NCI-H2227 treated with DMSO at 0.1 percent for 48 hours (cell line): Measurements from ENCODE around the gene NET1.
"Not testable (repeated sequence)": the region's sequence is repeated elsewhere in the genome, so short reads cannot be mapped to it uniquely, and the experiment has no call there.

Experiments
- DNase-seq: peaks from one replicate; lab custom pipeline; 2025; lab: John Stamatoyannopoulos, UW

NET1 gene

DNA sequence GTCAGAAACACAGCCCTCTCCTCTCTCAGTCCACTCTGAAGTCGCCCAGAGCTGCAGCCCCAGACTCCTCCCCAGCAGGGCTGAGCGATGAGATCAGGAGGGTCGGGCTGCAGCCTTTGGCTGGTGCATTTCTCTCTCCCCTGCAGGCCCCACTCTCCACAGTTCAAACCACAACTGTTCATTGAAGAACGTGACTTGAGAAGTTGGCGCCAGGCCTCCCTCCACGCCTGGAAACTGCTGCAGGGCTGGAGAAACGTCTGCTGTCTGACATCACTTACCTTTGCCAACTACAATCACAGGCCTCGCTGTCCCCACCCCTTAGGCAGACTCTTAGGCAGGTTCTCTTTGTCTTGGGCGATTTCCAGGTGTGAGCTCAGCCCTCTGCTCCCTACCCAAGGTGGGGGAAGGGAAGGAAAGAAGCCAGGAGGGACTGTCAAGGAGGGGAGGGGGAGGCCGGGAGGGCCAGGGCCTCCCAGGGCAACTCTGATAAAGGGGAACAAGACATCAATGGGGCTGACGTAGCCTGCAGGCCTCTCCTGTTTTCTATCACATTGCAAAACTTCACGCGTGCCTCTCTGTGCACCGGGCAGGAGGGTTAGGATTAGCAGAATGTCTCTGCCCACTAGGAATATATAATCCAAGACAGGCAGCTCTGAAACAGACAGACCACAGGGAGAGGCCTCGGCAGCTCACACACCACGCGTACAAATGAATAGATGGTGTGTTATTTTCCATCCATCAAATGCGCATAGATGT is 54.3 kb downstream of the NET1 start:
- no peak for DNase-seq

DNA sequence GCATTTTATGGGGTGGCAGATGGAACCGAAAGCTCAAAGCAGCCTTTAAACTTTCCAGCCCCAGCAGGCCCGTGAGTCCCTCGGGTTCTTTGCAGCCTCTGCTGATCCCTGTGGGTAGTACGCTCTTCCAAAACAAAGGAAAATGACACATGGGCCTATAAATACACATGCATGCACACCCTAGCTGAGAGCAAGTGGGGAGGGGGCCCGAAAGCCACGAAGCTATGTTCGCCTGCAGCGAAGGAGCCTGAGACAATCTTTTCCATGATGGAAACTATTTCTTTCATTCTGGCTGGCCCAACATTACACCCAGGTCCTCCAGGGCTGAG is 54.8 kb downstream of the NET1 start:
- DNase-seq, result no peak

DNA sequence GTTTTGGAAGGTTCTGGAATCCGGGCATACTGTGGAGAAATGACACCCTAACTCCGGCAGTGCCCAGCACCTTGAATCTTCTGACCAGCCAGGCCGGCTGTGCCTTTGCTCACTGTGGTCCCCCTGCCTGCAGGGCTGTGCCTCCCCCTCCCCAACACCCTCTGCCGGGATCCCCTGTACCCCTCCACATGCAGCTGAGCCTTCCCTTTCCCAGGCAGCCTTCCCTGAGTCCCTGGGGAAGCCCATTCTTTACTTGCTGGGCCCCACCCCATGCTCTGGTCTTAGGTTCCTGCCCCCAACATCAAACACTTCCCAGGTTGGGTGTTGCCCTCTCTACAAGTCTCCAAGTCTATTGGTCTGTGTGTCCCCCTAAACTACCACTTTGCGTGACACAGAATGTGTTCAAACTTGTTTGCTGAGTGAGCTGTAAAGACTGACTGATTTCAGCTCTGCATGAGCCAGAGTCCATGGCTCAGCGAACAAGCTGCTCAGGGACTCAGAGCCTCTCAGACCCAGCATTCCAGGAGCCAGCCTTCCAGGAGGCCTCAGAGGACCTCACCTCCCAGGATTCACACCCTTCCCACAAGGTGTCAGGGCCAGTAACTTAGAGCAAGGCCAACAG is 55.4 kb downstream of the NET1 start:
- DNase-seq, result no peak

DNA sequence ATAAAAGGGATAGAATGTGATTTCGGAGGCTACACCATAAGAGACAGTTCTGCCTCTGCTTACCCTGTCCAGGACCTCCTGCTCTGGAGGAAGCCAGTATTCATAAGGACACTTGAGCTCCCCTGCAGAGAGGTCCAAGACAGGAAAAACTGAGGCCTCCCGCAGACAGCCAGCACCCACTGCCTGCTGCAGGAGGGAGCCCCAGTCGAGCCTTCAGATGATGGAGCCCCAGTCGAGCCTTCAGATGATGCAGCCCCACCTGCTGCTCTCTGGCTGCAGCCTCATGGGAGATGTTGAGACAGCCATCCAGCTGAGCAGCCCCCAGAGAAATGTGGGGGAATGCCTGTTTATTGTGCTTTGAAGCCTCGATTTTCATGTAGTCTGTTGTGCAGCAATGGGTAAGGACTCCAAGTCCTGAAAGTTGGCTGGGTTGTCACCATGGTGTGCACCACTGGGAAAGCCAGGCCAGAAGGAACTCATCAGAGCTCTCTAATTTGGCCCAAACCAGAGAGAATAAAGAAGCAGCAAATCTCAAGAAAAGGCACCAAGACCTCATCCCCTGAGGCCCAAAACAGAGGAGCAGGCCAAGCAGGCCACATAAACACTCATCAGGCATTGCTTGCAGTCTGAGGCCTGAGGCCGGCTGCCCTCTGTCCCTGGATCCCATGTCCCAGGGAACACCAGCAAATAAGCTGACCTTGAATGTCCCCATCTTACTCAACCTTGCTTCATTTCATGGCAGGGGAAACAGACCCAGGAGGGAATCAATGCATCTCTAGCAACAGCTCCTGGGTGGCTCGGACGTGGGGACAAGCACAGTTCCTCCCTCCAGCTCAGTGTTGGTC is 56.1 kb downstream of the NET1 start:
- DNase-seq, result no peak

DNA sequence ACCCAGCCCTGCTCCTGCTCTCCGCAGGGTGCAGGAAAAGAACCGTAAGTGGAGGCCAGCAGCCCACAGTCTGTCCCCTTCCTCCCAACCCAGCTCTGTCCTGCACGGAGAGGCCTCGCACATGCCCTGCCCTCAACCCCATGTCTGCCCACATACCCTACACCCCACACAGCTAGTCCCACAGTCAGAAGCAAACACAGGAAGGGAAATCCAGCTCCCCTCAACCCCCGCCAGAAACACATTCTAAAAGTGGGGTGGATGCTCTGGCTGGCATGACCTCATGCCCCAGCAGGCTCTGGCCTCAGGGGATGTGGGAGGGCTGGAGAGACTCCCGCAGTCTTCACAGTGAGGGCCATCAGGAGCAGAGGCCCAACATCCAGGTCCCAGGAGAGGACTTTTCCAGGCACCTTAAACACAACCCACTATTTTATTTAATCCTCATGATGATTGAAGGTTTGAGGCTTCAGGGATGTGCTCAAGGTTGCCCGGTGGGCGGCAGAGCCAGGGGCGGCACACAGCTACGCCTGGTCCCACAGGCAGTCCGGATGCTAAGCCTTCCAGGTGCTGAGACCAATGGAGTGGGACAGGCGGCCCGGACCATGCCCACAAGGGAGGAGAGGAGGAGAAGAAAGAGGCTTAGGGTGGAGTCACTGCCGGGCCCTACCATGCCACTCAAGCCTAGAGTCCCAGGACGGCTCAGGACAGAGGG is 57.1 kb downstream of the NET1 start:
- no peak for DNase-seq

DNA sequence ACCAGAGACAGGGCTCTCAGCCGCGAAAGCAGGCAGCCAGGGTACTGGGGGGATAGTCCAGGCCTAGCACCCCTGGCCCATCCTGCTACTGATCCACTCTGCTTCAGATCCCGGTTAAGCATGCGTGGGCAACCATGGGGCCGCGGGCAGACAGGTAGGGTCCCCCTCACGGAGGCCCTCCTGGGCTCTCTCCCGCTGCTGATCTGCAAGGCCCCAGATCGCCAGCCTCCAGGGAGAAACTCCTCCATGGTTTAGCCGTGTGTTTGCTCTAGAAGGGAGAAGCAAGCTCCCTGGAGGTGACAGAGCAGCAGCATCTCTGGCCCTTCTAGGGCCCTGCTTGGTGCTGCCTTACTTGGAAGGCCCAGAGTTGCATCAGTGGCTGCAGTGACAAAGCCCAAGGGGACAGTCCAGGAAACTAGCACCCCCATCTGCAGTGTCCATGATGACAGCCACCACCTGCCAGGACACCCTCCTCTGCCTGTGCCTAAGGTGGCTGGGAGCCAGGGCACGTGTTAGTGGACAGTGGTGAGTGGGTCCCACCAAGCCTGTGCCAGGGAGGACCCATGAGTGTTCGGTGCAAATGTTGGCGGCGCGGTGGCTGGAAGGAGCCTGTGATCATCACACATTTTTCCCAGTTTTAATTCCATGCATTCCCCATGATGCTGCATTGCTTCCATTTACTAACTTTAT is 57.9 kb downstream of the NET1 start:
- DNase-seq, result no peak

DNA sequence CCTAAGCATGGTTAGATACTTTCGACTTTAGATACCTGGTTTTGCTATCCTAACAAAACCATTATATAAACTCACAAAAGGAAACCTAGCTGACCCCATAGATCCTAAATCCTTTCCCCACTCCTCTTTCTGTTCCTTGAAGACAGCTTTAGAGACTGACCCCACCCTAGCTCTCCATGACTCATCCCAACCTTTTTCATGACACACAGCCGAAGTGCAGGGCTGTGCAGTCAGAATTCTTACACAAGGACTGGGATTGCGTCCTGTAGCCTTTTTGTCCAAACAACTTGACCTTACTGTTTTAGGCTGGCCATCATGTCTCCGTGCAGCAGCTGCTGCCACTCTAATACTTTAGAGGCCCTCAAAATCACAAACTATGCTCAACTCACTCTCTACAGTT is 62.3 kb downstream of the NET1 start:
- not testable (repeated sequence) for DNase-seq

DNA sequence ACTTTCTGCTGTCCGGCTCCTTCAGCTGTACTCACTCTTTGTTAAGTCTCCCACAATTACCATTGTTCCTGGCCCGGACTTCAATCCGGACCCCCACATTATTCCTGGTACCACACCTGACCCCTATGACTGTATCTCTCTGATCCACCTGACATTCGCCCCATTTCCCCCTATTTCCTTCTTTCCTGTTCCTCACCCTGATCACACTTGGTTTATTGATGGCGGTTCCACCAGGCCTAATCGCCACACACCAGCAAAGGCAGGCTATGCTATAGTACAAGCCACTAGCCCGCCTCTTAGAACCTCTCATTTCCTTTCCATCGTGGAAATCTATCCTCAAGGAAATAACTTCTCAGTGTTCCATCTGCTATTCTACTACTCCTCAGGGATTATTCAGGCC is 62.7 kb downstream of the NET1 start:
- not testable (repeated sequence) for DNase-seq

DNA sequence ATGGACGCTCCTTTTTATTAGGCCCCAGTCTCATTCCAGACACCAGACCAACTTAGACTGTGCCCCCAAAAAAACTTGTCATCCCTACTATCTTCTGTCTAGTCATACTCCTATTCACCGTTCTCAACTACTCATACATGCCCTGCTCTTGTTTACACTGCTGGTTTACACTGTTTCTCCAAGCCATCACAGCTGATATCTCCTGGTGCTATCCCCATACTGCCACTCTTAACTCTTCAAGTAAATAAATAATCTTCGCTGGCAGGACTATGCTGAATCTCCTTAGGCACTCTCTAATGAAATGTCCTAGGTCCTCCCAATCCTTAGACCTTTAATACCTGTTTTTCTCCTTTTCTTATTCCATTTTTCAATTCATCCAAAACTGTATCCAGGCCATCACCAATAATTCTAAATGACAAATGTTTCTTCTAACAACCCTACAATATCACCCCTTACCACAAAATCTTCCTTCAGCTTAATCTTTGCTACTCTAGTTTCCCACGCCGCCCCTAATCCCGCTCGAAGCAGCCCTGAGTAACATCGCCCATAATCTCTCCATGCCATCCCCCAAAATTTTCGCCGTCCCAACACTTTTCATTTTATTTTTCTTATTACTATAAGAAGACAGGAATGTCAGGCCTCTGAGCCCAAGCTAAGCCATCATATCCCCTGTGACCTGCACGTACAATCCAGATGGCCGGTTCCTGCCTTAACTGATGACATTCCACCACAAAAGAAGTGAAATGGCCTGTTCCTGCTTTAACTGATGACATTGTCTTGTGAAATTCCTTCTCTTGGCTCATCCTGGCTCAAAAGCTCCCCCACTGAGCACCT is 63.8 kb downstream of the NET1 start:
- DNase-seq, result not testable (repeated sequence)

DNA sequence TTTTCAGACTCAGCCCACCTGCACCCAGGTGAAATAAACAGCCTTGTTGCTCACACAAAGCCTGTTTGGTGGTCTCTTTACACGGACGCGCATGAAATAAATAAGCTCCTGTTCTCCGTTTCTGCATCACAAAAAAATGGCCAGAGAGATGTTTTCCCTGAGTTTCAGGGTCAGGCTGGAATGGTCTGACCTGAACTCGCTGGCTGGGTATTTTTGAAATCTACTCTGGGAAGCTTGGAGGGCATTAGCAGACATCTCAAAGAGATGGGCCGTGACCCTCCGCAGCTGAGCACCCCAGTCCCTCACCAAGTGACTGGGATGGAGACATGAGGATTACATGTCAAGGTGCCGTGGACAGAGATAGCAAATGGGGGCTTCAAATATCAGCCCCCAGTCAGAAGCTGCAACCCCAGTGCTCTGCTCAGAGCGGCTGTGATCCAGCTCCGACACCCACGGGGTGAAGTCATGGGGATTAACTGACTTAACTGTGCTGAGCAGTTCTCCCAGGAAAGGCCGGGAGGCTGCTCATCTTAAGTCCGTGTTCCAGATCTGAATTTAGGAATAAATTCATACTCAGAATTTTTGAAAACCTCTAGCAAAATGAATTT is 64.7 kb downstream of the NET1 start:
- DNase-seq, result no peak

DNA sequence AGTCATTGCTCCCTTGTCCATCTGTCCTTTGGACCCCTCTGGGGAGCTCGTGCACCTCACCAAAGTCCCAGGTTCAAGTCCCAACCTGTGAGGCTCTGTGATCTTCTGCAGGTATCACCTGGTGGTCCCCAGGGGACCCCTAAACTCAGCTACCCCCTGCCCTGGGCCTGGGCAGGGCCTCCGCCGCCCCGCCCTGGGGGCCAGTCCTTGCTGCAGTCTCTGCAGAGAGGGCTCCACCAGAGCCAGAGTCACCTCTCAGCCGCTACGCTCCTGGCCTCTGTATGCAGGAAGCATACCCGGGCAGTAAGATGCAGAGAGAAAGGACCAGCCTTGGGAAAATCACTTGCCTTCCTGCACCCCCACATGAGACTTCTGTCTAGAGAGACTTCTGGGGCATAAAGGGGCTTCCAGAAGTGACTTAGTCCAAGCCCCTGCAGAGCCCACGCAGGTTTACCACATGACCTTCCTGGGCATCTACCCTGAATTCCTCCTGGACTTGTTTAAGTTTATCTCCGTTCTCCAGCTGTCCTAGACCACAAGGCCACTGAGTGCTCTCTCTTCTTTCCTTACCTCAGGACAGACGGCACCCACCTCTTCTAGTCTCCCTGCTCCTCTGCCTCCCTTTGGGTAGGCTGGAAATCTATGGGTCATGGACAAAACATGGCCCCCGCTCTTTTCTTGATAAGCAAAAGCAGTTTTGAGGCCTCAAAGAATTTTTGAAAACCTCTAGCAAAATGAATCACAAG is 65.8 kb downstream of the NET1 start:
- DNase-seq, result no peak

DNA sequence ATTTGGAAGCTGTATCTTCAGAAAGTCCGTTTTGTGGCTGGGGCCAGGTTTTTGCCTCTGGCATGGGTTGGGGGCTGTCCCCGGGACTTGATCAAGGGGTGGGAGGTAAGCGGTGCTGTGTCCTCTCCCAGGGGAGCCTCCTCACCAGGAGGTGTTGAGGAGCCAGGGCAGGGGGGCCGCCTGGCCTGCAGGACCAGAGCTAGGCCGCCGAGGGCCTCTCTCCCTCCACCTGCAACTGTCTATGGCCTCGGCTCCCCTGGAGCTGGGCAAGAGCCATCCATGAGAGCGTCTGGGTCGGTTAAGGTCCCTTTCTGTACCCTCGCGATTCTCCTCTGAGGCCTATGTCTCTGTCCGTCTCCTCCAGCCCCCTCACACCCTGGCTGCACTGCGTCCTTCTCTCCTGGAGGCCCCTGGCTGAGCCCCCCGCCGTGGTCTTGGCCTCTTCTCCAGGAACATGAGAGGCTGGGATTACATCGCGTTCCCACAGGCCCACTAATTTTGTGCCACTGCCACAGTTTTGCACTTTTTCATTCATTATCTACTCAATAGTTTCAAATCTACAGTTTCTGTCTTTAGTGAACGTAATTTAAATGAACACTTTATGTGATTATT is 66.4 kb downstream of the NET1 start:
- DNase-seq, result no peak

DNA sequence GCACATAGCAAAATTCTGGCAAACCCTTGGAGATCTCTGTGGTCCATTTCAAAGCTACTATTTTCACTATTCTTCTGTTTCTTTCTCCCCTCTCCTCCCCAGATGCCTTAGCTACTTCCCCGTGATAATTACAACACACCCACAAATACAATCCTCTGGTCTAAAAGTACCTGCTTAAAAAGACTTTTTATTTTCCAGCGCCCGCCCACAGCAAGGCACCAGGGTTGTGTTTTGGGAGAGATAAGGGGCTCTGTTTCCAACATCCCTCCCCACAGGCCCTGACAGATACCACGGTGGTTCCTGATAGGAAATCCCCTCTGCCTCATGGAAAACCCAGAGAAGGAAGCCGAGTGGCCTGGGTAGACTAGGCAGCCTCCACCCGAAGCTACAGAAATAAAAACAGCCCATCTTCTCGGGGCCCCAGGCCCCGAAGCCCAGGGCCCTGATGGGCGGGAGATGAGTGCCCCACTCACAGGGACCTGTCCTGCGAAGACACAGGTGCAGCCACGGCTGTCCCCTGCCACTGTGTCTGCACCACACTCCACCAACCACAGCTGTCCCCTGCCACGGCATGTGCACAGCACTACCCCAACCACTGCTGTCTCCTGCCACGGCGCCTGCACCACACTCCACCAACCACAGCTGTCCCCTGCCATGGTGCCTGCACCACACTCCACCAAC is 67.3 kb downstream of the NET1 start:
- DNase-seq, result no peak

DNA sequence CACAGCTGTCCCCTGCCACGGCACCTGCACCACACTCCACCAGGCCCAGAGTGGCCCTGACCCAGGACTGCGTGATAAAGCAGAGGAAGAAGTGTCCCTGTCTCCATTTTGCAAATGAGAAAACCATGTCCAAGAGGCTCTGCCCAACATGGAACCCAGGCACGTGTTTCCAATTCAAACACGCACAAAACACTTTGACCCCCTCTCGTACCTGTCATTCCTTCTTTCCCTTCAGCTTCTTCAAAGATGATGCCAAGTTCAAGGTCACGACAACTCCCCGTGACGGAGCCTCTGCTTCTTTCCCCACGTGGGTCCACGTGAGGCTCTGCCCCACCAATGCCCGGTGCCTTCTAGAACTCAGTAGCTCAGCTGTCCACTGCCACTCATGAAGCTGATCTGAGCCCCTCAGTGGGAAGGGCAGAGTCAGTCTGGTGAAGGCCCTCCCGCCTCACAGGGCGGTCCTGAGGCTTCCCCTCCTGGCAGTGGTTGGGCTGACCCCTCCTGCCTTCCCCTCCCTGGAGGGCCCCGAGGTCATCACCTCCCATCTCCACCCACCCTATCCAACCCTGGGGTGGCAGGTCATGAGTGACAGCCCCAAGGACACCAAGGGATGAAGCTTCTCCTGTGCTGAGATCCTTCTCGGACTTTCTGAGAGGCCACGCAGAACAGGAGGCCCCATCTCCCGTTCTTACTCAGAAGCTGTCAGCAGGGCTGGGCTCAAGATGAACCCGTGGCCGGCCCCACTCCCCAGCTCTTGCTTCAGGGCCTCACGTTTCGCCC is 68.0 kb downstream of the NET1 start:
- DNase-seq, result no peak

DNA sequence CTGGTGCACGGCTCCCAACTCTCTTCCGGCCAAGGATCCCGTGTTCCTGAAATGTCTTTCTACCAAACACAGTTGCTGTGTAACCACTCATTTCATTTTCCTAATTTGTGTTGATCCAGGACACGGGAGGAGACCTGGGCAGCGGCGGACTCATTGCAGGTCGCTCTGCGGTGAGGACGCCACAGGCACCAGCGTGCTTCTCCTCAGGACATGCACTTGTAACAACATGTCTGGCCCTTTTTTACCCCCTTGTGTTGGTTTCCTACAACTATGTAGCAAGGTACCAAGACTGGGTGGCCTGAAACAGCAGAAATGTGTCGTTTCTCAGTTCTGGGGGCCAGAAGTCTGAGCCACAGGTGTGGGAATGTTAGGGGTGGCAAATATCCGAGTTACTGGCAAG is 68.8 kb downstream of the NET1 start:
- no peak for DNase-seq

DNA sequence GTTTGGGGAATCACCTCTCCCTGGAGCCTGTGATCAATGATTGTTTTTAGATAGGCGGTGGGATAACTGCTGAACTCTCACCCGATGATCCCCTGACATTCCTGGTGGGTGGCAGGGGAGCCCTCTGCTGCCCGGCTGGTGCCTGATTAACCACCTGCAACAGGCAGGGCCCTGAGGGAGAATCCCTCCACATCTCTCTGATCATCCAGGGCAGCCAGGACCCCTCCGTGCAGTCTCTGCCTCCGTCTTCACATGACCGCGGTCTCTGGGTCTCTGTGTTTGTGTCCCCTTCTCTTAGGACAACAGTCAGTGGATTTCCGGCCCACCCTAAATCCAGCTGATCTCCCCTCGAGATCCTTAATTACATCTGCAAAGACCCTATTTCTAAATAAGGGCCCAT is 69.7 kb downstream of the NET1 start:
- no peak for DNase-seq

DNA sequence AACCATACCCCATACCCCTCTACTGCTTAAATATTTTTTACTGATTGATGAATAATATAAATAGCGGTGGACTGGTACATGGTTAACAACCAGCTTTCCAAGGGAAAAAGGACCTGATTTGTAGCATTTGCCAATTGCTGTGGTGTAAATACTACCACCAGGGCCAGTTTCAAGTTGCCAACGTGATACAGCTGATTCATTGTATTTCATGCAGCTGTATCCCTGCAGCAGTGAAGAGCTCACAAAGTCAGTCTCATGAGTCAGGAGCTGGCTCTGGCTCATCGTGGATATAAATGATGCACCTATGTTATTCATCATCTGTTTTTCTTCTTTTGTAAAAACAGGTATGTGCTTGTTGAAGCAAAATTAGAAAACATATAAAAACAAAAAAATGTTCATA is 71.8 kb downstream of the NET1 start:
- no peak for DNase-seq

DNA sequence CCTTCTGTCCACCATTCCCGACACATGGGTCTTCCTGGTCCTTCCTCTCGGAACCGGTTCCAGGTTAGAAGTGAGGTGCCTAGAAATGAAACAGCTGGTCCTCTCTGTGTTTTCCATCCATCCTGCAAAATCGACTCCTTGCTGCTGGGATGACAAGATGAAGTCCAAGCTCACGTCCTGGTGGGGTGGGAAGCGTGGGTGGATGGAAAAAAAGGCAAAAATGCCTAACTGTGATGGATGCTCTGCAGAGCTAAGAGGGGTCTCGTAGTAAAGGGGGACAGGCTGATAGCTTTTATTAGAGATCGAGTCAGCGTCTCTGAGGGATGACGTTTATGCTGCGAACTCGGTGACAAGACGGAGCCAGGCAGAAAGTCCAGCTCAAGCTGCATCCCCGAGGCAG is 72.9 kb downstream of the NET1 start:
- DNase-seq, result no peak
